Hepatocyte (in vitro differentiated cells): ENCODE data around the gene MSI2. TPM values are rescaled to one million over a fixed set of nuclear protein-coding genes. Genes with fewer than 3 reads are reported as not detected.

Source experiments
- DNase-seq: peaks from one replicate; pipeline ENCODE4 v3.0.0-alpha.2; 2016; ENCODE audit warnings: low spot score
- H2AFZ ChIP-seq: fragments of 200-600 bp; sonication (generic); 2 replicates; pipeline ENCODE4 v1.6.0; 2016; ENCODE audit warnings: antibody characterized with exemption, mild to moderate bottlenecking
- H3K27ac ChIP-seq: fragments of 200-600 bp; sonication (generic); 2 replicates; pipeline ENCODE4 v1.5.1; 2016; ENCODE audit warnings: mild to moderate bottlenecking
- H3K27me3 ChIP-seq: fragments of 200-600 bp; sonication (generic); 2 replicates; pipeline ENCODE4 v1.6.1; 2016
- H3K36me3 ChIP-seq: fragments of 200-600 bp; sonication (generic); replicated peaks from 2 replicates; pipeline ENCODE4 v1.5.1; 2016; ENCODE audit warnings: low read depth; ENCODE audit not compliant: insufficient read depth
- H3K4me1 ChIP-seq: fragments of 200-600 bp; sonication (generic); 2 replicates; pipeline ENCODE4 v1.5.1; 2016; ENCODE audit warnings: mild to moderate bottlenecking, moderate library complexity; ENCODE audit not compliant: insufficient read depth
- H3K4me2 ChIP-seq: fragments of 200-600 bp; sonication (generic); 2 replicates; pipeline ENCODE4 v1.6.0; 2016
- H3K4me3 ChIP-seq: fragments of 200-600 bp; sonication (generic); 2 replicates; pipeline ENCODE4 v1.5.1; 2016; ENCODE audit warnings: mild to moderate bottlenecking
- H3K79me2 ChIP-seq: fragments of 200-600 bp; sonication (generic); 2 replicates; pipeline ENCODE4 v1.6.0; 2017; ENCODE audit warnings: mild to moderate bottlenecking
- H3K9me2 ChIP-seq: fragments of 200-600 bp; sonication (generic); replicated peaks from 2 replicates; pipeline ENCODE4 v1.6.0; 2017; ENCODE audit warnings: mild to moderate bottlenecking; ENCODE audit not compliant: insufficient read depth
- H3K9me3 ChIP-seq: fragments of 200-600 bp; sonication (generic); 2 replicates; pipeline ENCODE4 v1.5.1; 2016; ENCODE audit warnings: low read depth, mild to moderate bottlenecking
- H4K20me1 ChIP-seq: fragments of 200-600 bp; sonication (generic); 2 replicates; pipeline ENCODE4 v1.6.0; 2016; ENCODE audit warnings: mild to moderate bottlenecking; ENCODE audit not compliant: insufficient read depth, poor library complexity, severe bottlenecking
- CTCF ChIP-seq: fragments of 200-600 bp; sonication (generic); IDR thresholded peaks from 2 replicates; pipeline ENCODE4 v1.5.1; 2016; ENCODE audit warnings: antibody characterized with exemption, mild to moderate bottlenecking; ENCODE audit not compliant: poor library complexity
- EZH2 ChIP-seq: fragments of 200-600 bp; sonication (generic); IDR thresholded peaks from 2 replicates; pipeline ENCODE4 v1.6.1; 2016; ENCODE audit warnings: antibody characterized with exemption, mild to moderate bottlenecking, borderline replicate concordance
- EZH2phosphoT487 ChIP-seq: fragments of 200-600 bp; sonication (generic); IDR thresholded peaks from one replicate; pipeline ENCODE4 v1.6.1; 2018; ENCODE audit warnings: antibody characterized with exemption, mild to moderate bottlenecking, low read depth, moderate library complexity; ENCODE audit not compliant: unreplicated experiment, severe bottlenecking
- WGBS: methylation state at CpG from one replicate; pipeline ENCODE4 v1.1.6; 2016; ENCODE audit warnings: low lambda C conversion rate; ENCODE audit errors: missing lambda C conversion rate; 5-methylcytosine and 5-hydroxymethylcytosine counted together
- polyA plus RNA-seq: library from polyadenylated mRNA; unstranded; fragments of >200 nt; fragmentation: Nextera tagmentation; extraction: Ambion mirVana; gene quantifications from 2 replicates; pipeline ENCODE4 v1.2.1, GENCODE V29; 2016
- total RNA-seq: library from RNA; depleted of rRNA; stranded (reverse); fragments of >200 nt; gene quantifications from 2 replicates; pipeline ENCODE4 v1.2.3, GENCODE V29; 2014

MSI2 gene
- total and polyA plus RNA-seq, 2 experiments from 2014 or later = 16.1 to 60.6 TPM

- Histone ChIP-seq H3K27me3 (no peaks in the 10 kb centered on the region), H4K20me1 (no peaks in the 10 kb centered on the region), H3K79me2 (peaks cover 53% of the 10 kb centered on the region), H3K4me2 (no peak overlapping the region), H3K4me1 (peaks cover 11% of the 10 kb centered on the region), H3K27ac (no peak overlapping the region), H3K9me3 (no peaks in the 10 kb centered on the region), H2AFZ (no peak overlapping the region), H3K9me2 (no peaks in the 10 kb centered on the region), H3K4me3 (no peak overlapping the region), H3K36me3 (no peaks in the 10 kb centered on the region)
- no peak for TF ChIP-seq CTCF
- no peak for TF ChIP-seq EZH2phosphoT487
- TF ChIP-seq EZH2 = no peak
- DNase-seq = no peak
- WGBS = 95% methylated on average over 4 of the region's 4 CpGs
Measured at GRCh38 chr17:57485566-57485865, 229.2 kb downstream of the MSI2 start.

GRCh38 chr17:57485916-57486881 is 229.9 kb downstream of the MSI2 start:
- Histone ChIP-seq H3K9me3 (no peaks in the 10 kb centered on the region), H3K4me2 (peak overlapping the region; percentile 29), H3K9me2 (no peaks in the 10 kb centered on the region), H4K20me1 (no peaks in the 10 kb centered on the region), H2AFZ (no peak overlapping the region), H3K27me3 (no peaks in the 10 kb centered on the region), H3K4me1 (peaks cover 9% of the 10 kb centered on the region), H3K4me3 (no peak overlapping the region), H3K36me3 (no peaks in the 10 kb centered on the region), H3K79me2 (peaks cover 53% of the 10 kb centered on the region), H3K27ac (peak overlapping the region; percentile 0)
- TF ChIP-seq EZH2 (no peak), CTCF (no peak), EZH2phosphoT487 (no peak)
- no peak for DNase-seq
- WGBS = 79% methylated on average over 13 of the region's 13 CpGs

DNA sequence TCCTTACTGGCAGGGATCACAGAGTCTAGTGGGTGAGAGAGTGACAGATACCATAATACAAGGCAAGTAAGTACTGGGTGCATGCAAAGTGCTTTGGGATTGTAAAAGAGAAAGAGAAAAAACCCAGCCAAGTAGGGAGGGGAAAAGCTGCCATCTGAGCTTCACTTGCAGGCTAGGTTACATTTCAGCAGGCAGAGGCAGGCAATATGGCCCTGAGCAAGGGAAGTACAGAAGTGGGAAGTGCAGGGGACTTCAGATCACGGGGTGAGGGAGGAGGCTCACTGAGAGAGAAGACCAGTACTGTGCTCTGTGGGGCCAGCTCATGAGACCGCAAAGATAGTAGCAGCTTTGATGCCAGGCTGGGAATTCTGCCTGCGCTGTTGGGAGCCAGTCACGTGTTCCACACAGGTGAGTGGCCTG is 230.6 kb downstream of the MSI2 start:
- Histone ChIP-seq H3K79me2 (peaks cover 56% of the 10 kb centered on the region), H3K9me3 (no peaks in the 10 kb centered on the region), H2AFZ (no peak overlapping the region), H3K9me2 (no peaks in the 10 kb centered on the region), H4K20me1 (no peaks in the 10 kb centered on the region), H3K4me2 (peak overlapping the region; percentile 29), H3K4me3 (no peak overlapping the region), H3K27me3 (no peaks in the 10 kb centered on the region), H3K36me3 (no peaks in the 10 kb centered on the region), H3K27ac (peak overlapping the region; percentile 0), H3K4me1 (peaks cover 9% of the 10 kb centered on the region)
- TF ChIP-seq EZH2phosphoT487 (no peak), EZH2 (no peak)
- no peak for DNase-seq
- WGBS = 90% methylated on average over 4 of the region's 4 CpGs

- DNase-seq = no peak
- Histone ChIP-seq H3K27ac (no peak overlapping the region), H3K4me3 (no peak overlapping the region), H3K4me2 (no peak overlapping the region), H3K4me1 (peaks cover 9% of the 10 kb centered on the region), H3K79me2 (peaks cover 55% of the 10 kb centered on the region), H3K9me2 (no peaks in the 10 kb centered on the region), H3K9me3 (no peaks in the 10 kb centered on the region), H3K36me3 (no peaks in the 10 kb centered on the region), H2AFZ (no peak overlapping the region), H3K27me3 (no peaks in the 10 kb centered on the region), H4K20me1 (no peaks in the 10 kb centered on the region)
- 95% methylated on average over 5 of the region's 5 CpGs for WGBS
- TF ChIP-seq EZH2phosphoT487 (no peak), CTCF (no peak), EZH2 (no peak)
Measured at GRCh38 chr17:57487573-57487972, 231.2 kb downstream of the MSI2 start.
